HL-60 (cell line): ENCODE data around the gene ATP6V1F.

Source experiments
- DNase-seq, 2 experiments: peaks; one replicate each; pipeline ENCODE4 v3.0.0-alpha.2; 2010 to 2020; ENCODE audit warnings: low read depth in 1 of 2, low spot score in 1 of 2
- H3K27ac ChIP-seq: fragments of 250-450 bp; sonication (Bioruptor Pico); replicated peaks from 2 replicates; pipeline ENCODE4 v1.5.1; 2020; ENCODE audit warnings: mild to moderate bottlenecking, moderate library complexity
- H3K27me3 ChIP-seq: fragments of 250-450 bp; sonication (Bioruptor Pico); 2 replicates; pipeline ENCODE4 v1.5.1; 2021; ENCODE audit warnings: mild to moderate bottlenecking, moderate library complexity; ENCODE audit not compliant: insufficient read depth, poor library complexity, severe bottlenecking
- H3K4me3 ChIP-seq: replicated peaks from 2 replicates; pipeline ENCODE4 v1.5.1; 2011; ENCODE audit warnings: mild to moderate bottlenecking, control low read depth, low read length; ENCODE audit not compliant: insufficient read depth
- GABPA ChIP-seq: IDR thresholded peaks from 2 replicates; pipeline ENCODE4 v1.6.1; 2012; ENCODE audit warnings: low read depth
- POLR2AphosphoS5 ChIP-seq: IDR thresholded peaks from 2 replicates; pipeline ENCODE4 v1.6.1; 2012; ENCODE audit warnings: low read depth
- SPI1 ChIP-seq: IDR thresholded peaks from 2 replicates; pipeline ENCODE4 v1.6.1; 2012; ENCODE audit warnings: low read depth, mild to moderate bottlenecking, borderline replicate concordance
- TF ChIP-seq, protein P1 (sequence below): IDR thresholded peaks from 2 replicates; pipeline ENCODE4 v1.6.1; 2012; ENCODE audit warnings: low read depth; ENCODE audit not compliant: insufficient replicate concordance
- TF ChIP-seq, protein P2 (sequence below): IDR thresholded peaks from one replicate; pipeline ENCODE4 v1.5.1; 2011; ENCODE audit warnings: low read length, control low read depth, inconsistent platforms; ENCODE audit not compliant: insufficient read depth

ATP6V1F gene

DNA sequence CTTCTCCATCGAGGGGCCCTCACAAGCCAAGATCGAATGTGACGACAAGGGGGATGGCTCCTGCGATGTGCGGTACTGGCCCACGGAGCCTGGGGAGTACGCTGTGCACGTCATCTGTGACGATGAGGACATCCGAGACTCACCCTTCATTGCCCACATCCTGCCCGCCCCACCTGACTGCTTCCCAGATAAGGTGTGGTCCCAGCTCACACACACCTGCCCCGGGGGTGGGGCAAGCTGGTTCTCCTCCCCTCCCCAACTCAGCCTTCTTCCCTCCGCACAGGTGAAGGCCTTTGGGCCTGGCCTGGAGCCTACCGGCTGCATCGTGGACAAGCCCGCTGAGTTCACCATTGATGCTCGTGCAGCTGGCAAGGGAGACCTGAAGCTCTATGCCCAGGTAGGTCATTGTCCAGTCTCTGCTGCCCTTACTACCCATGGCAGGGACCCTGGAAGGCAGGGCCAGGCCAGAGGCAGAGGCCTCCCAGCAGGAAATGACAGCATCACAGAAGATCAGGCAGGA, 21.4 kb upstream of the ATP6V1F start:
- no peak for DNase-seq
- Histone ChIP-seq H3K27me3 (no peaks in the 10 kb centered on the region), H3K4me3 (no peak overlapping the region), H3K27ac (no peak overlapping the region)
- TF ChIP-seq, protein P1, sequence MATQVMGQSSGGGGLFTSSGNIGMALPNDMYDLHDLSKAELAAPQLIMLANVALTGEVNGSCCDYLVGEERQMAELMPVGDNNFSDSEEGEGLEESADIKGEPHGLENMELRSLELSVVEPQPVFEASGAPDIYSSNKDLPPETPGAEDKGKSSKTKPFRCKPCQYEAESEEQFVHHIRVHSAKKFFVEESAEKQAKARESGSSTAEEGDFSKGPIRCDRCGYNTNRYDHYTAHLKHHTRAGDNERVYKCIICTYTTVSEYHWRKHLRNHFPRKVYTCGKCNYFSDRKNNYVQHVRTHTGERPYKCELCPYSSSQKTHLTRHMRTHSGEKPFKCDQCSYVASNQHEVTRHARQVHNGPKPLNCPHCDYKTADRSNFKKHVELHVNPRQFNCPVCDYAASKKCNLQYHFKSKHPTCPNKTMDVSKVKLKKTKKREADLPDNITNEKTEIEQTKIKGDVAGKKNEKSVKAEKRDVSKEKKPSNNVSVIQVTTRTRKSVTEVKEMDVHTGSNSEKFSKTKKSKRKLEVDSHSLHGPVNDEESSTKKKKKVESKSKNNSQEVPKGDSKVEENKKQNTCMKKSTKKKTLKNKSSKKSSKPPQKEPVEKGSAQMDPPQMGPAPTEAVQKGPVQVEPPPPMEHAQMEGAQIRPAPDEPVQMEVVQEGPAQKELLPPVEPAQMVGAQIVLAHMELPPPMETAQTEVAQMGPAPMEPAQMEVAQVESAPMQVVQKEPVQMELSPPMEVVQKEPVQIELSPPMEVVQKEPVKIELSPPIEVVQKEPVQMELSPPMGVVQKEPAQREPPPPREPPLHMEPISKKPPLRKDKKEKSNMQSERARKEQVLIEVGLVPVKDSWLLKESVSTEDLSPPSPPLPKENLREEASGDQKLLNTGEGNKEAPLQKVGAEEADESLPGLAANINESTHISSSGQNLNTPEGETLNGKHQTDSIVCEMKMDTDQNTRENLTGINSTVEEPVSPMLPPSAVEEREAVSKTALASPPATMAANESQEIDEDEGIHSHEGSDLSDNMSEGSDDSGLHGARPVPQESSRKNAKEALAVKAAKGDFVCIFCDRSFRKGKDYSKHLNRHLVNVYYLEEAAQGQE: no peak
- no peak for TF ChIP-seq GABPA
- TF ChIP-seq SPI1: no peak
- TF ChIP-seq, protein P2, sequence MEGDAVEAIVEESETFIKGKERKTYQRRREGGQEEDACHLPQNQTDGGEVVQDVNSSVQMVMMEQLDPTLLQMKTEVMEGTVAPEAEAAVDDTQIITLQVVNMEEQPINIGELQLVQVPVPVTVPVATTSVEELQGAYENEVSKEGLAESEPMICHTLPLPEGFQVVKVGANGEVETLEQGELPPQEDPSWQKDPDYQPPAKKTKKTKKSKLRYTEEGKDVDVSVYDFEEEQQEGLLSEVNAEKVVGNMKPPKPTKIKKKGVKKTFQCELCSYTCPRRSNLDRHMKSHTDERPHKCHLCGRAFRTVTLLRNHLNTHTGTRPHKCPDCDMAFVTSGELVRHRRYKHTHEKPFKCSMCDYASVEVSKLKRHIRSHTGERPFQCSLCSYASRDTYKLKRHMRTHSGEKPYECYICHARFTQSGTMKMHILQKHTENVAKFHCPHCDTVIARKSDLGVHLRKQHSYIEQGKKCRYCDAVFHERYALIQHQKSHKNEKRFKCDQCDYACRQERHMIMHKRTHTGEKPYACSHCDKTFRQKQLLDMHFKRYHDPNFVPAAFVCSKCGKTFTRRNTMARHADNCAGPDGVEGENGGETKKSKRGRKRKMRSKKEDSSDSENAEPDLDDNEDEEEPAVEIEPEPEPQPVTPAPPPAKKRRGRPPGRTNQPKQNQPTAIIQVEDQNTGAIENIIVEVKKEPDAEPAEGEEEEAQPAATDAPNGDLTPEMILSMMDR: no peak
- TF ChIP-seq POLR2AphosphoS5: no peak

DNA sequence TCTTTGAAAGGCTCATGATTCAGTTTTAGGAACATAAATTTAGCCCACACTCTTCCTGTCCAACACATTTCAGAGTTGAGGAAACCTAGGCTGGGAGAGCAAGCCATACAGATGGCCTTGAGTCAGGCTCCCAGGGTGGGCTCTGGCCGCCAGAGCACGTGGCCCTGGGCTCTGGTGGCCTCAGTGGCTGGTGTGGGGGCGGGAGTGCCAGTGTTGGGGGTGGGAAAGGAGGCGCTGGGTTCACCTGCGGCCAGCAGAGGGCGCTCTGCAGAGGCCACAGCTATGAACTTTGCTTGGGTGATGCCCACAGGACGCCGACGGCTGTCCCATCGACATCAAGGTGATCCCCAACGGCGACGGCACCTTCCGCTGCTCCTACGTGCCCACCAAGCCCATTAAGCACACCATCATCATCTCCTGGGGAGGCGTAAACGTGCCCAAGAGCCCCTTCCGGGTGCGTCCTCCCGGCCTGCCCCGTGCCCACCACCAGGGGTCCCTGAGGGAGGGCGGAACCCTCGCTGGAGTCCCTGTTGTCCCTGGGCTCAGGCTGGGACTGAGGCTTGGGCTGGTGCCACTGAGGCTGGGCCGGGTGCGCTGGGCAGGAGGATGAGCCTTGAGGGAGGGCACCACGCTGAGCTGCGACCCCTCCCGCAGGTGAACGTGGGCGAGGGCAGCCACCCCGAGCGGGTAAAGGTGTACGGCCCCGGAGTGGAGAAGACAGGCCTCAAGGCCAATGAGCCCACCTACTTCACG, 20.6 kb upstream of the ATP6V1F start:
- H3K4me3 ChIP-seq: no peak overlapping the region
- no peaks in the 10 kb centered on the region for H3K27me3 ChIP-seq
- TF ChIP-seq POLR2AphosphoS5: no peak
- TF ChIP-seq, protein P2: peak; percentile 51
- peak in 1 of 2 experiments; percentile 44 for DNase-seq
- no peak overlapping the region for H3K27ac ChIP-seq

DNA sequence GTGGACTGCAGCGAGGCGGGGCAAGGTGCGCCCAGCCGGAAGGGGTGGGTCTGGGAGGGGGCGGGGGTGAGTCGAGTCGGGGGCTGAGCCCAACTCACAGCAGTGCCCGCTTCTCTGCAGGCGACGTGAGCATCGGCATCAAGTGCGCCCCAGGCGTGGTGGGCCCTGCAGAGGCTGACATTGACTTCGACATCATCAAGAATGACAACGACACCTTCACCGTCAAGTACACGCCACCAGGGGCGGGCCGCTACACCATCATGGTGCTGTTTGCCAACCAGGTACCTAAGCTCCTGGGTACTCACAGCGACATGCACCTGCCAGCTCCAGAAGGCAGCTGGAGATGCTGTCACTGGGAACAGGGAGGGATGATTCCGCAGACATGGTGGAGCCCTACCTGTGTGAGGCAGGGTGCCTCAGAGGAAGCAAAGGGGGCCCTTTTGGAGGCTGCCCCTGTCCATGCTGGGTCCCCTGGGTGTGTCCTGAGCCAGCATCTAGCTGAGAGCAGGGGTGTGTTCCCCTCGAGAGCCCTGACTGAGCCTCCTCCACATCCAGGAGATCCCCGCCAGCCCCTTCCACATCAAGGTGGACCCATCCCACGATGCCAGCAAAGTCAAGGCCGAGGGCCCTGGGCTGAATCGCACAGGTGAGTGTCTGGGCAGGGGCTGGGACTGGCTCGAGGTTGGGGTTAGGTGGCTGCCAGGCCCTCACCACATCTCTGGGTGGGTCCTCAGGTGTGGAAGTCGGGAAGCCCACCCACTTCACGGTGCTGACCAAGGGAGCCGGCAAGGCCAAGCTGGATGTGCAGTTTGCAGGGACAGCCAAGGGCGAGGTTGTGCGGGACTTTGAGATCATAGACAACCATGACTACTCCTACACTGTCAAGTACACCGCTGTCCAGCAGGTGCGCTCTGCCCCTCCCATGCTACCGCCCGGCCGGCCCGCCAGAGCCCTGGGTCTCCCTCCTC, 19.7 kb upstream of the ATP6V1F start:
- no peak for DNase-seq
- H3K27me3 ChIP-seq: no peaks in the 10 kb centered on the region
- TF ChIP-seq SPI1 (no peak), GABPA (no peak), POLR2AphosphoS5 (no peak)
- TF ChIP-seq, protein P2: no peak
- TF ChIP-seq, protein P1: no peak
- H3K4me3 ChIP-seq: no peak overlapping the region
- no peak overlapping the region for H3K27ac ChIP-seq
